ENCODE results near the gene MAP2K7.

GRCh38 chr19:7943444-7944176, 39.9 kb downstream of the MAP2K7 start, which contains the start of gene TIMM44:
- TF ChIP-seq CTCF (conservative IDR thresholded peaks at IDR 0.05 in 1 of 2, IDR thresholded peaks at IDR 0.05 in 1 of 2; ENCODE audit: low read depth in 1 of 2, low read length in 2 of 2) (no peak), EZH2 (IDR thresholded peaks at IDR 0.05; ENCODE audit: low read length, missing control alignments) (no peak)

All from fibroblast of lung (primary cell).